Caco-2 (cell line): ENCODE results near the gene OBI1. TPM values are rescaled to one million over a fixed set of nuclear protein-coding genes. Genes with fewer than 3 reads are reported as not detected.

ENCODE experiments used
- BruUV-seq: library from RNA; stranded (reverse); fragments of 400-500 nt; replicated peaks from 2 replicates; lab custom pipeline; 2021; lab: Mats Ljungman, UMichigan
- CTCF ChIA-PET: fragments of 300-600 bp; sonication (Branson Sonifier 250); formaldehyde crosslinking; loops from one replicate; lab custom pipeline; 2022; ENCODE audit warnings: antibody characterized with exemption; lab: Charles Lee
- POLR2A ChIA-PET: fragments of 300-600 bp; sonication (Branson Sonifier 250); formaldehyde crosslinking; loops from one replicate; lab custom pipeline; 2022; ENCODE audit warnings: antibody characterized with exemption; lab: Charles Lee
- DNase-seq, 2 experiments: peaks; one replicate each; pipeline versions ENCODE4 v3.0.0 to v3.0.0-alpha.2; 2020 to 2022
- H3K27me3 ChIP-seq: replicated peaks from 2 replicates; pipeline ENCODE4 v1.6.0; 2011; ENCODE audit warnings: low read length; ENCODE audit not compliant: control insufficient read depth, insufficient read depth
- H3K36me3 ChIP-seq: 2 replicates; pipeline ENCODE4 v1.5.1; 2011; ENCODE audit warnings: low read length; ENCODE audit not compliant: control insufficient read depth, insufficient read depth
- H3K4me1 ChIP-seq: fragments of 250-450 bp; sonication (Bioruptor Pico); 2 replicates; pipeline ENCODE4 v1.5.1; 2020; ENCODE audit warnings: mild to moderate bottlenecking
- H3K4me3 ChIP-seq: 2 replicates; pipeline ENCODE4 v1.5.1; 2011; ENCODE audit warnings: low read depth, mild to moderate bottlenecking, control low read depth, low read length
- H3K9me3 ChIP-seq: fragments of 250-450 bp; sonication (Bioruptor Pico); 2 replicates; pipeline ENCODE4 v1.5.1; 2020; ENCODE audit warnings: mild to moderate bottlenecking, moderate library complexity
- H3K27ac Mint-ChIP-seq: one replicate; pipeline ENCODE4 v1.8.0; 2022; ENCODE audit warnings: mixed read lengths; ENCODE audit not compliant: unreplicated experiment
- H3K27me3 Mint-ChIP-seq: one replicate; pipeline ENCODE4 v1.8.0; 2022; ENCODE audit warnings: mixed read lengths; ENCODE audit not compliant: insufficient read depth, unreplicated experiment
- H3K36me3 Mint-ChIP-seq: one replicate; pipeline ENCODE4 v1.8.0; 2022; ENCODE audit warnings: mild to moderate bottlenecking, mixed read lengths; ENCODE audit not compliant: insufficient read depth, unreplicated experiment
- H3K4me1 Mint-ChIP-seq: one replicate; pipeline ENCODE4 v1.8.0; 2022; ENCODE audit warnings: low read depth, mixed read lengths; ENCODE audit not compliant: unreplicated experiment
- H3K4me3 Mint-ChIP-seq: one replicate; pipeline ENCODE4 v1.8.0; 2022; ENCODE audit warnings: mild to moderate bottlenecking, moderate library complexity, mixed read lengths; ENCODE audit not compliant: unreplicated experiment
- H3K9me3 Mint-ChIP-seq: one replicate; pipeline ENCODE4 v1.8.0; 2022; ENCODE audit warnings: mixed read lengths; ENCODE audit not compliant: unreplicated experiment
- CTCF ChIP-seq, 2 experiments: fragments of 200-600 bp in 1 of 2; IDR thresholded peaks; 1 replicate in 1 of 2; 2 replicates in 1 of 2; pipeline versions ENCODE4 v1.5.1 to v1.8.0; 2011 to 2022; ENCODE audit warnings: antibody characterized with exemption in 1 of 2, control low read depth in 1 of 2, inconsistent platforms in 1 of 2, low read depth in 1 of 2, low read length in 1 of 2, mild to moderate bottlenecking in 1 of 2, moderate library complexity in 1 of 2; ENCODE audit not compliant: insufficient read depth in 1 of 2, severe bottlenecking in 1 of 2, unreplicated experiment in 1 of 2
- intact Hi-C: fragments of 100-400 bp; cut with micrococcal nuclease; formaldehyde crosslinking; loops from one replicate; pipeline ENCODE4 v1.10.0; 2022; ENCODE audit not compliant: unreplicated experiment
- total RNA-seq: library from RNA; stranded (reverse); gene quantifications from 2 replicates; pipeline ENCODE4 v1.2.3, GENCODE V29; 2022

OBI1 gene
- total RNA-seq, 1 experiment from 2014 or later = 19.9 TPM

- peaks cover 7% of the 10 kb centered on the region; the same call in 1 of the 2 replicates for H3K4me1 ChIP-seq
- Mint-ChIP-seq H3K9me3 (no peaks in the 10 kb centered on the region), H3K36me3 (peaks cover 6% of the 10 kb centered on the region), H3K27ac (no peak overlapping the region), H3K4me3 (peak overlapping the region; percentile 23), H3K4me1 (no peaks in the 10 kb centered on the region), H3K27me3 (peaks cover 3% of the 10 kb centered on the region)
- no peaks in the 10 kb centered on the region for H3K27me3 ChIP-seq
- ChIA-PET POLR2A (no interaction called here), CTCF (no interaction called here)
- no TSS peak for BruUV-seq
- DNase-seq = no peak
- H3K36me3 ChIP-seq = no peaks in the 10 kb centered on the region
- intact Hi-C loops = loop anchor here (10.0 kb wide), 2 partner anchors 292 to 362 kb away; no protein-coding TSS in a partner anchor
- H3K4me3 ChIP-seq = no peak overlapping the region
- TF ChIP-seq CTCF (IDR thresholded peaks at IDR 0.05; ENCODE audit: insufficient read depth in 1 of 2, low read depth in 1 of 2, low read length in 1 of 2, severe bottlenecking in 1 of 2, unreplicated experiment in 1 of 2) = no peak
- no peaks in the 10 kb centered on the region for H3K9me3 ChIP-seq
Measured at GRCh38 chr13:78606471-78607408, 52.2 kb downstream of the OBI1 start.

- Mint-ChIP-seq H3K9me3 (no peaks in the 10 kb centered on the region), H3K36me3 (peaks cover 6% of the 10 kb centered on the region), H3K4me1 (no peaks in the 10 kb centered on the region), H3K27ac (no peak overlapping the region), H3K4me3 (peak overlapping the region; percentile 78), H3K27me3 (peaks cover 3% of the 10 kb centered on the region)
- no TSS peak for BruUV-seq
- Histone ChIP-seq H3K9me3 (no peaks in the 10 kb centered on the region), H3K27me3 (no peaks in the 10 kb centered on the region), H3K4me1 (peaks cover 7% of the 10 kb centered on the region; the same call in 1 of the 2 replicates), H3K4me3 (no peak overlapping the region), H3K36me3 (no peaks in the 10 kb centered on the region)
- intact Hi-C loops = loop anchor here (10.0 kb wide), 2 partner anchors 290 to 360 kb away; no protein-coding TSS in a partner anchor
- TF ChIP-seq CTCF (IDR thresholded peaks at IDR 0.05; ENCODE audit: insufficient read depth in 1 of 2, low read depth in 1 of 2, low read length in 1 of 2, severe bottlenecking in 1 of 2, unreplicated experiment in 1 of 2) = peak; percentile 17 to 40
- CTCF ChIA-PET = interaction anchor here (0.5 to 0.7 kb wide), 3 partner anchors 118 to 449 kb away, joined by 3 to 4 read pairs (median 3); no protein-coding TSS in a partner anchor
- POLR2A ChIA-PET = no interaction called here
- peak; percentile 63 to 65 for DNase-seq
Measured at GRCh38 chr13:78604782-78605611, 54.0 kb downstream of the OBI1 start.
